SK-N-SH treated with all-trans-retinoic acid at 6 μM for 48 hours (cell line): ENCODE measurements around the gene SETD1A.
"Not testable (repeated sequence)": the region's sequence is repeated elsewhere in the genome, so short reads cannot be mapped to it uniquely, and the experiment has no call there.

ENCODE experiments used
- ATAC-seq: fragments of 200-7000 bp; cut with Tn5 transposase; 3 replicates; pipeline ENCODE4 v1.9.1; 2020; ENCODE audit warnings: mild to moderate bottlenecking, moderate library complexity
- ARNTL ChIP-seq: fragments of 450-650 bp; formaldehyde crosslinking; IDR thresholded peaks from 2 replicates; pipeline ENCODE4 v1.5.0; 2020; ENCODE audit warnings: low read depth, mild to moderate bottlenecking, moderate library complexity, borderline replicate concordance
- BACH2 ChIP-seq: fragments of 250-450 bp; sonication (Bioruptor Pico); IDR thresholded peaks from 2 replicates; pipeline ENCODE4 v1.9.0; 2021; ENCODE audit warnings: mild to moderate bottlenecking, borderline replicate concordance
- CSDC2 ChIP-seq: fragments of 250-450 bp; sonication (Bioruptor Pico); IDR thresholded peaks from 2 replicates; pipeline ENCODE4 v1.5.0; 2020; ENCODE audit warnings: mild to moderate bottlenecking, moderate library complexity
- CSRNP3 ChIP-seq: fragments of 250-450 bp; sonication (Bioruptor Pico); IDR thresholded peaks from 2 replicates; pipeline ENCODE4 v1.5.1; 2021; ENCODE audit warnings: mild to moderate bottlenecking, moderate library complexity
- ESRRG ChIP-seq: fragments of 250-450 bp; sonication (Bioruptor Pico); IDR thresholded peaks from 2 replicates; pipeline ENCODE4 v1.6.1; 2021; ENCODE audit warnings: mild to moderate bottlenecking
- GLIS3 ChIP-seq: fragments of 250-450 bp; sonication (Bioruptor Pico); IDR thresholded peaks from 2 replicates; pipeline ENCODE4 v1.5.0; 2020; ENCODE audit warnings: mild to moderate bottlenecking, moderate library complexity
- ISL1 ChIP-seq: fragments of 250-450 bp; sonication (Bioruptor Pico); IDR thresholded peaks from 2 replicates; pipeline ENCODE4 v2.1.2; 2022; ENCODE audit warnings: mild to moderate bottlenecking, moderate library complexity
- OSR1 ChIP-seq: fragments of 250-450 bp; sonication (Bioruptor Pico); IDR thresholded peaks from 2 replicates; pipeline ENCODE4 v1.8.0; 2022; ENCODE audit warnings: moderate library complexity, mild to moderate bottlenecking, inconsistent platforms
- PATZ1 ChIP-seq: fragments of 250-450 bp; sonication (Bioruptor Pico); IDR thresholded peaks from 2 replicates; pipeline ENCODE4 v1.8.0; 2020; ENCODE audit warnings: mild to moderate bottlenecking, moderate library complexity, borderline replicate concordance
- PPARA ChIP-seq: fragments of 250-450 bp; sonication (Bioruptor Pico); IDR thresholded peaks from 2 replicates; pipeline ENCODE4 v1.5.0; 2020; ENCODE audit warnings: mild to moderate bottlenecking, borderline replicate concordance
- SNAI2 ChIP-seq: fragments of 250-450 bp; sonication (Bioruptor Pico); IDR thresholded peaks from 2 replicates; pipeline ENCODE4 v1.5.0; 2020; ENCODE audit warnings: mild to moderate bottlenecking, moderate library complexity
- TCF4 ChIP-seq: fragments of 250-450 bp; sonication (Bioruptor Pico); IDR thresholded peaks from 2 replicates; pipeline ENCODE4 v1.8.0; 2021; ENCODE audit warnings: mild to moderate bottlenecking, moderate library complexity, borderline replicate concordance
- TOX ChIP-seq: fragments of 250-450 bp; sonication (Bioruptor Pico); IDR thresholded peaks from 2 replicates; pipeline ENCODE4 v1.8.0; 2021; ENCODE audit warnings: mild to moderate bottlenecking, moderate library complexity, borderline replicate concordance
- ZC3H10 ChIP-seq: fragments of 250-450 bp; sonication (Bioruptor Pico); IDR thresholded peaks from 2 replicates; pipeline ENCODE4 v1.5.1; 2021; ENCODE audit warnings: mild to moderate bottlenecking, moderate library complexity
- ZFP30 ChIP-seq: fragments of 450-650 bp; formaldehyde crosslinking; IDR thresholded peaks from 2 replicates; pipeline ENCODE4 v1.5.0; 2022; ENCODE audit warnings: mild to moderate bottlenecking, moderate library complexity
- ZNF565 ChIP-seq: fragments of 450-650 bp; formaldehyde crosslinking; conservative IDR thresholded peaks from 2 replicates; pipeline ENCODE4 v1.5.0; 2020; ENCODE audit warnings: low read depth, mild to moderate bottlenecking, moderate library complexity
- ZNF70 ChIP-seq: fragments of 450-650 bp; formaldehyde crosslinking; IDR thresholded peaks from 2 replicates; pipeline ENCODE4 v1.5.0; 2020; ENCODE audit warnings: mild to moderate bottlenecking, moderate library complexity
- ZNF8 ChIP-seq: fragments of 450-650 bp; formaldehyde crosslinking; IDR thresholded peaks from 2 replicates; pipeline ENCODE4 v1.5.0; 2020; ENCODE audit warnings: mild to moderate bottlenecking, moderate library complexity
- TF ChIP-seq, protein P1 (sequence below): fragments of 250-450 bp; sonication (Bioruptor Pico); IDR thresholded peaks from 2 replicates; pipeline ENCODE4 v1.5.0; 2020; ENCODE audit warnings: mild to moderate bottlenecking, moderate library complexity
- TF ChIP-seq, protein P2 (sequence below): fragments of 250-450 bp; sonication (Bioruptor Pico); IDR thresholded peaks from 2 replicates; pipeline ENCODE4 v1.8.0; 2021; ENCODE audit warnings: low read depth, mild to moderate bottlenecking, moderate library complexity, borderline replicate concordance

SETD1A gene

DNA sequence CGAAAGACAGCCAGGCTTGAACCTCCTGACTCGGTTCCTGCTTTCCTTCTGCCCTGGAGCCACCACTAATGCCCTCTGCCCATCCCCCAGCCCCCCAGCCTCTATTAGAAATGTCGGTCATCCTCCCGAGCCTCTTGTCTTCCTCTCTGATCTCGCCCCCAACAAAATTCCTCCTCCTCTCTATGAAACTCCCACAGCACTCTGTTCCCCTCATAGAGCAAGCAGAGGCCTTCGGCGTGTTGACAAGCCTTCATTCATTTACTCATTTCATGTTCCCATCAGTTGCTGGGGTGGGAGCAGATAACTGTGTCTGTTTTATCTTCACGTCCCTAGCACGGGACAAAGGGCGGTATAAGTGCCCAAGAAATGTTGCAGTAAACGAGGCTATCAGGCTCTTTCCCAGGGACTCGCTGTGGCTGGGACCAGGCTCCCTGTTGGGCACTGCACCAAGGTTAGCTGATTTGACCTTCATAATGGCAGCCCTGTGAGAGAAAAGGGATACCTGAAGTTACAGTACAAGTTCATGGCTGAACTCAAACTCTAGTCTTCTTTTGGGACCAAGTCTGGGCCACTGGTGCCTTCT, 26.4 kb upstream of the SETD1A start:
- no peak for ATAC-seq

GRCh38 chr16:30934827-30935557, 22.6 kb upstream of the SETD1A start:
- peak; percentile 83 for ATAC-seq
- no peak for TF ChIP-seq PPARA
- TF ChIP-seq ESRRG (CRISPR knock-in tag), result no peak
- TF ChIP-seq ZNF8 (CRISPR knock-in tag), result no peak
- no peak for TF ChIP-seq BACH2 (CRISPR knock-in tag)
- TF ChIP-seq ZFP30, result no peak
- TF ChIP-seq ISL1 (CRISPR knock-in tag), result no peak
- TF ChIP-seq SNAI2 (CRISPR knock-in tag), result no peak
- TF ChIP-seq, all 23 proteins: peak for 0

More for the DNA sequence above, 26.4 kb upstream of the SETD1A start:
- no peak for TF ChIP-seq OSR1 (CRISPR knock-in tag)
- no peak for TF ChIP-seq GLIS3 (CRISPR knock-in tag)
- TF ChIP-seq ZC3H10 (CRISPR knock-in tag), result no peak
- no peak for TF ChIP-seq ZNF70 (CRISPR knock-in tag)
- TF ChIP-seq ISL1 (CRISPR knock-in tag), result no peak
- no peak for TF ChIP-seq ZNF8 (CRISPR knock-in tag)
- TF ChIP-seq, protein P1, sequence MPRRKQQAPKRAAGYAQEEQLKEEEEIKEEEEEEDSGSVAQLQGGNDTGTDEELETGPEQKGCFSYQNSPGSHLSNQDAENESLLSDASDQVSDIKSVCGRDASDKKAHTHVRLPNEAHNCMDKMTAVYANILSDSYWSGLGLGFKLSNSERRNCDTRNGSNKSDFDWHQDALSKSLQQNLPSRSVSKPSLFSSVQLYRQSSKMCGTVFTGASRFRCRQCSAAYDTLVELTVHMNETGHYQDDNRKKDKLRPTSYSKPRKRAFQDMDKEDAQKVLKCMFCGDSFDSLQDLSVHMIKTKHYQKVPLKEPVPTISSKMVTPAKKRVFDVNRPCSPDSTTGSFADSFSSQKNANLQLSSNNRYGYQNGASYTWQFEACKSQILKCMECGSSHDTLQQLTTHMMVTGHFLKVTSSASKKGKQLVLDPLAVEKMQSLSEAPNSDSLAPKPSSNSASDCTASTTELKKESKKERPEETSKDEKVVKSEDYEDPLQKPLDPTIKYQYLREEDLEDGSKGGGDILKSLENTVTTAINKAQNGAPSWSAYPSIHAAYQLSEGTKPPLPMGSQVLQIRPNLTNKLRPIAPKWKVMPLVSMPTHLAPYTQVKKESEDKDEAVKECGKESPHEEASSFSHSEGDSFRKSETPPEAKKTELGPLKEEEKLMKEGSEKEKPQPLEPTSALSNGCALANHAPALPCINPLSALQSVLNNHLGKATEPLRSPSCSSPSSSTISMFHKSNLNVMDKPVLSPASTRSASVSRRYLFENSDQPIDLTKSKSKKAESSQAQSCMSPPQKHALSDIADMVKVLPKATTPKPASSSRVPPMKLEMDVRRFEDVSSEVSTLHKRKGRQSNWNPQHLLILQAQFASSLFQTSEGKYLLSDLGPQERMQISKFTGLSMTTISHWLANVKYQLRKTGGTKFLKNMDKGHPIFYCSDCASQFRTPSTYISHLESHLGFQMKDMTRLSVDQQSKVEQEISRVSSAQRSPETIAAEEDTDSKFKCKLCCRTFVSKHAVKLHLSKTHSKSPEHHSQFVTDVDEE (CRISPR knock-in tag), result no peak
- no peak for TF ChIP-seq TCF4 (CRISPR knock-in tag)
- TF ChIP-seq TOX (CRISPR knock-in tag), result no peak
- no peak for TF ChIP-seq BACH2 (CRISPR knock-in tag)
- no peak for TF ChIP-seq CSRNP3 (CRISPR knock-in tag)
- TF ChIP-seq ARNTL (CRISPR knock-in tag), result no peak
- TF ChIP-seq CSDC2 (CRISPR knock-in tag), result no peak
- TF ChIP-seq, protein P2, sequence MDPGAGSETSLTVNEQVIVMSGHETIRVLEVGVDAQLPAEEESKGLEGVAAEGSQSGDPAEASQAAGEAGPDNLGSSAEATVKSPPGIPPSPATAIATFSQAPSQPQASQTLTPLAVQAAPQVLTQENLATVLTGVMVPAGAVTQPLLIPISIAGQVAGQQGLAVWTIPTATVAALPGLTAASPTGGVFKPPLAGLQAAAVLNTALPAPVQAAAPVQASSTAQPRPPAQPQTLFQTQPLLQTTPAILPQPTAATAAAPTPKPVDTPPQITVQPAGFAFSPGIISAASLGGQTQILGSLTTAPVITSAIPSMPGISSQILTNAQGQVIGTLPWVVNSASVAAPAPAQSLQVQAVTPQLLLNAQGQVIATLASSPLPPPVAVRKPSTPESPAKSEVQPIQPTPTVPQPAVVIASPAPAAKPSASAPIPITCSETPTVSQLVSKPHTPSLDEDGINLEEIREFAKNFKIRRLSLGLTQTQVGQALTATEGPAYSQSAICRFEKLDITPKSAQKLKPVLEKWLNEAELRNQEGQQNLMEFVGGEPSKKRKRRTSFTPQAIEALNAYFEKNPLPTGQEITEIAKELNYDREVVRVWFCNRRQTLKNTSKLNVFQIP, result no peak
- TF ChIP-seq SNAI2 (CRISPR knock-in tag), result no peak
- TF ChIP-seq ZNF565 (CRISPR knock-in tag), result no peak
- TF ChIP-seq PPARA, result no peak

GRCh38 chr16:30937692-30938091, 19.9 kb upstream of the SETD1A start:
- TF ChIP-seq PATZ1, result no peak
- TF ChIP-seq ZNF8 (CRISPR knock-in tag), result no peak
- no peak for TF ChIP-seq TOX (CRISPR knock-in tag)
- no peak for TF ChIP-seq ISL1 (CRISPR knock-in tag)
- TF ChIP-seq ZC3H10 (CRISPR knock-in tag), result no peak
- ATAC-seq, result no peak

DNA sequence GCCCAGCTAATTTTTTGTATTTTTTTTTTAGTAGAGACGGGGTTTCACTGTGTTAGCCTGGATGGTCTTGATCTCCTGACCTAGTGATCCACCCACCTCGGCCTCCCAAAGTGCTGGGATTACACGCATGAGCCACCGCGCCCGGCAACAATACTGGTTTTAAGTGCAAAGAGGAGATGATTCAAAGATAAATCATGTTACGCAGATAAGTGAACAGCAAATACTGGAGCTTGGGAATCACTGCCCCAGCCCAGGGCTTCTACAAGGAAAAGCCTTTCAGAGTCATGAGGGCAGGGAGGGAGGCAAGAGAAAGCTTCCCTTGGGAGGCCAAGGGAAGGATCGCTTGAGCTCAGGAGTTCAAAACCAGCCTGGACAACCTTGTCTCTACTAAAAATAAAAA, 18.0 kb upstream of the SETD1A start:
- not testable (repeated sequence) for ATAC-seq
